ENCODE results near the gene DISP1.

DISP1 gene

GRCh38 chr1:222814536-222815439 is at the start of gene DISP1:
Gene DISP1, plus strand, starts transcription at chr1:222815039. Its CDS starts 127,785 bp downstream, at chr1:222942824.
- DNase-seq, result peak; percentile 41 to 85

- DNase-seq, result no peak
Measured at GRCh38 chr1:222767152-222767571, 47.7 kb upstream of the DISP1 start.

- no peak for DNase-seq
Measured at GRCh38 chr1:222768592-222768991, 46.2 kb upstream of the DISP1 start.

- DNase-seq, result no peak
Measured at GRCh38 chr1:222769181-222769580, 45.7 kb upstream of the DISP1 start.

- DNase-seq, result no peak
Measured at GRCh38 chr1:222769971-222770620, 44.7 kb upstream of the DISP1 start.

- DNase-seq, result no peak
Measured at GRCh38 chr1:222772996-222773379, 41.9 kb upstream of the DISP1 start.

GRCh38 chr1:222777463-222777862 is 37.4 kb upstream of the DISP1 start:
- DNase-seq, result no peak

GRCh38 chr1:222777977-222778376 is 36.9 kb upstream of the DISP1 start:
- DNase-seq, result no peak

GRCh38 chr1:222781251-222781650 is 33.6 kb upstream of the DISP1 start:
- DNase-seq, result no peak

GRCh38 chr1:222783051-222783450 is 31.8 kb upstream of the DISP1 start:
- no peak for DNase-seq

- no peak for DNase-seq
Measured at GRCh38 chr1:222784371-222784770, 30.5 kb upstream of the DISP1 start.

GRCh38 chr1:222784916-222785315 is 29.9 kb upstream of the DISP1 start:
- no peak for DNase-seq

GRCh38 chr1:222785529-222785928 is 29.3 kb upstream of the DISP1 start:
- no peak for DNase-seq

GRCh38 chr1:222786121-222786520 is 28.7 kb upstream of the DISP1 start:
- DNase-seq, result no peak

- DNase-seq, result no peak
Measured at GRCh38 chr1:222787729-222788128, 27.1 kb upstream of the DISP1 start.

GRCh38 chr1:222788402-222789156 is 26.3 kb upstream of the DISP1 start:
- DNase-seq, result no peak

- no peak for DNase-seq
Measured at GRCh38 chr1:222790115-222790514, 24.7 kb upstream of the DISP1 start.

GRCh38 chr1:222790520-222790919 is 24.3 kb upstream of the DISP1 start:
- no peak for DNase-seq

- DNase-seq, result no peak
Measured at GRCh38 chr1:222791006-222791710, 23.7 kb upstream of the DISP1 start.

GRCh38 chr1:222792744-222793143 is 22.1 kb upstream of the DISP1 start:
- DNase-seq, result peak in 1 of 2 experiments; percentile 2

GRCh38 chr1:222794656-222795474 is 20.0 kb upstream of the DISP1 start:
- DNase-seq, result peak in 1 of 2 experiments; percentile 25

GRCh38 chr1:222798116-222798515 is 16.7 kb upstream of the DISP1 start:
- DNase-seq, result no peak

Measured in NCI-H526 (cell line).